ENCODE results near the gene LARP4B. TPM values are rescaled to one million over a fixed set of nuclear protein-coding genes. Genes with fewer than 3 reads are reported as not detected.

LARP4B gene
- total and polyA plus RNA-seq, 2 donors from 2014 or later = 12.9 to 96.6 TPM

DNA sequence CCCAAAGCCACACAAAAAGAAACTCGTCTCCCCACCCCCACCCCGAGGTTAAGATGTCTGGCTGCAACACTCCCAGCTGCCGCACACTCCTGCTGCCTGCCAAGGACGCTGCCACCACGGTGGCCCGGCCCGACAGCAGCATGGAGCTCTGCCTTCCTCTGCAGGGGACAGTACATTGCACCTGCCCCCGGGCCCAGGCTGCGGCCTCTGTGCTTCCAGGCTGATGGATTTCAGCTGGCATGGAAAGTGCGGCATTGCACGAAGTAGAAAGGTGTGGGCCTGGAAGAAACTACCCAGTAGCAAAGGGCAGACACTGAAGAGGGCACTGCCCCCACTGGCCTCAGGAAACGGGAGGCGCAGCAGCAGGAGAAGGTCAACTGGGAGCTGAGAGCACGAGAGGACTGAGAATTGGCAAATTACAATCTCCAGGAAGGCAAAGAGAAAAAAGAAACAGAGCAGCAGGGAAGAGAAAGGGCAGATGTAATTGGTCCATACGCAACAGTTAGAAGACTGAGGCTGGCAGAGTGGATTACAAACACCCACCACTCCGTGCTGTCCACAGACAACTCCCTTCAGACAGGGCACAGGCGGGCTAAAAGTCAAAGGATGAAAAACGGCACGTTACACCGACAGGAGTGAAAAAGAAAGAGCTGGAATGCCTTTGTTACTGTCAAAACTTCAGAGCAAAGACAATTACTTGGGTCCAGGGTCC is 124.9 kb downstream of the LARP4B start:
- DNase-seq (peak in 3 of 5 donors; percentile 37 to 46 (median 45)), FAIRE-seq (no peak)
- Histone ChIP-seq H3K4me1 (ENCODE audit: control insufficient read depth in 2 of 3, insufficient read depth in 2 of 3, low read depth in 1 of 3, low read length in 3 of 3) (peaks cover 0 to 2% (median 0%) of the 10 kb centered on the region in 3 donors), H3K27me3 (ENCODE audit: control insufficient read depth, insufficient read depth, low read length) (no peaks in the 10 kb centered on the region), H3K36me3 (ENCODE audit: control insufficient read depth in 2 of 3, insufficient read depth in 3 of 3, low read length in 3 of 3) (peaks cover 3 to 27% (median 17%) of the 10 kb centered on the region in 3 donors), H3K27ac (ENCODE audit: low read depth in 2 of 2, low read length in 2 of 2) (no peak overlapping the region), H3K4me3 (ENCODE audit: low read length in 3 of 3) (no peak overlapping the region), H3K9me3 (ENCODE audit: control insufficient read depth in 2 of 3, insufficient read depth in 1 of 3, low read length in 3 of 3) (no peaks in the 10 kb centered on the region), H3K9ac (ENCODE audit: low read length in 3 of 3) (no peak overlapping the region)
- intact Hi-C loops (cut with DNase I) = no loop called here
- TF ChIP-seq, protein P1, sequence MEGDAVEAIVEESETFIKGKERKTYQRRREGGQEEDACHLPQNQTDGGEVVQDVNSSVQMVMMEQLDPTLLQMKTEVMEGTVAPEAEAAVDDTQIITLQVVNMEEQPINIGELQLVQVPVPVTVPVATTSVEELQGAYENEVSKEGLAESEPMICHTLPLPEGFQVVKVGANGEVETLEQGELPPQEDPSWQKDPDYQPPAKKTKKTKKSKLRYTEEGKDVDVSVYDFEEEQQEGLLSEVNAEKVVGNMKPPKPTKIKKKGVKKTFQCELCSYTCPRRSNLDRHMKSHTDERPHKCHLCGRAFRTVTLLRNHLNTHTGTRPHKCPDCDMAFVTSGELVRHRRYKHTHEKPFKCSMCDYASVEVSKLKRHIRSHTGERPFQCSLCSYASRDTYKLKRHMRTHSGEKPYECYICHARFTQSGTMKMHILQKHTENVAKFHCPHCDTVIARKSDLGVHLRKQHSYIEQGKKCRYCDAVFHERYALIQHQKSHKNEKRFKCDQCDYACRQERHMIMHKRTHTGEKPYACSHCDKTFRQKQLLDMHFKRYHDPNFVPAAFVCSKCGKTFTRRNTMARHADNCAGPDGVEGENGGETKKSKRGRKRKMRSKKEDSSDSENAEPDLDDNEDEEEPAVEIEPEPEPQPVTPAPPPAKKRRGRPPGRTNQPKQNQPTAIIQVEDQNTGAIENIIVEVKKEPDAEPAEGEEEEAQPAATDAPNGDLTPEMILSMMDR (IDR thresholded peaks at IDR 0.05; ENCODE audit: borderline replicate concordance, extremely low read depth, insufficient read depth) = no peak

DNA sequence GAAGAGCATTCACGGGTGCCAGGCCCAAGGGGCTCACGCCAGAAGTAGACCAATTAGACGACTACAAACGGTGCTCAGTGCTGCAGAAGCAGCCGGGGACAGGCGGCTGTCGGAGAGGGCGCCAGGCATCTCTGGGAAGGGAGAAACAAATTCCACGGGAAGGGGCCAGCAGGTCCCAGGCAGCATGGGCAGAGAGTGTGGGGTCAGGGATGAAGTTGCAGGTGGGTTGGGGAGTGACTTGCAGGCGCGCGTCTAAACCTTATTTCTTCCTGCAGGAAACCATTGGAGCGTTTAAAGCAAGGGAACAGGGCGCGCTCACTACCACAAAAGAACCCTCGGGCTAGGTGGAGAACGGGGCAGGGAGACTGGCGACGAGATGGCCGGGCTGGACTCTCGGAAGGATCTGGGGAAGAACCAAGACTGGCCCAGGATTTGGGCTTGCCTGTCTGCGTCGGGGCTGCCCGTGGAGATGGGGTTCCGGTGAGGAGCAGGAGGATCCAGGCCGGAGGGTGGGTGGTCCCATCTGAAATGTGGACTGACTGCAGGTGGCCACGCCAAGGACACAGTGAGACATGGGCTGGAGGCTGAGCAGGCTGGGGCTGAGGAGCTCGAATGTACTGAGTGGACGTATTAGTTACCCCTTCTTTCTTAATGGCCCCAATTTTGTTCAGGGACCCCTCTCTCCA is 125.7 kb downstream of the LARP4B start:
- intact Hi-C loops (cut with DNase I) = no loop called here
- Histone ChIP-seq H3K36me3 (ENCODE audit: control insufficient read depth in 2 of 3, insufficient read depth in 3 of 3, low read length in 3 of 3) (peaks cover 3 to 27% (median 15%) of the 10 kb centered on the region in 3 donors), H3K27me3 (ENCODE audit: control insufficient read depth, insufficient read depth, low read length) (no peaks in the 10 kb centered on the region), H3K9me3 (ENCODE audit: control insufficient read depth in 2 of 3, insufficient read depth in 1 of 3, low read length in 3 of 3) (no peaks in the 10 kb centered on the region), H3K9ac (ENCODE audit: low read length in 3 of 3) (no peak overlapping the region), H3K4me3 (ENCODE audit: low read length in 3 of 3) (no peak overlapping the region), H3K27ac (ENCODE audit: low read depth in 2 of 2, low read length in 2 of 2) (no peak overlapping the region), H3K4me1 (ENCODE audit: control insufficient read depth in 2 of 3, insufficient read depth in 2 of 3, low read depth in 1 of 3, low read length in 3 of 3) (peaks cover 0 to 2% (median 0%) of the 10 kb centered on the region in 3 donors)
- TF ChIP-seq, protein P1 (IDR thresholded peaks at IDR 0.05; ENCODE audit: borderline replicate concordance, extremely low read depth, insufficient read depth) = no peak
- FAIRE-seq (no peak), DNase-seq (peak in 3 of 5 donors; percentile 24 to 39 (median 33))

DNA sequence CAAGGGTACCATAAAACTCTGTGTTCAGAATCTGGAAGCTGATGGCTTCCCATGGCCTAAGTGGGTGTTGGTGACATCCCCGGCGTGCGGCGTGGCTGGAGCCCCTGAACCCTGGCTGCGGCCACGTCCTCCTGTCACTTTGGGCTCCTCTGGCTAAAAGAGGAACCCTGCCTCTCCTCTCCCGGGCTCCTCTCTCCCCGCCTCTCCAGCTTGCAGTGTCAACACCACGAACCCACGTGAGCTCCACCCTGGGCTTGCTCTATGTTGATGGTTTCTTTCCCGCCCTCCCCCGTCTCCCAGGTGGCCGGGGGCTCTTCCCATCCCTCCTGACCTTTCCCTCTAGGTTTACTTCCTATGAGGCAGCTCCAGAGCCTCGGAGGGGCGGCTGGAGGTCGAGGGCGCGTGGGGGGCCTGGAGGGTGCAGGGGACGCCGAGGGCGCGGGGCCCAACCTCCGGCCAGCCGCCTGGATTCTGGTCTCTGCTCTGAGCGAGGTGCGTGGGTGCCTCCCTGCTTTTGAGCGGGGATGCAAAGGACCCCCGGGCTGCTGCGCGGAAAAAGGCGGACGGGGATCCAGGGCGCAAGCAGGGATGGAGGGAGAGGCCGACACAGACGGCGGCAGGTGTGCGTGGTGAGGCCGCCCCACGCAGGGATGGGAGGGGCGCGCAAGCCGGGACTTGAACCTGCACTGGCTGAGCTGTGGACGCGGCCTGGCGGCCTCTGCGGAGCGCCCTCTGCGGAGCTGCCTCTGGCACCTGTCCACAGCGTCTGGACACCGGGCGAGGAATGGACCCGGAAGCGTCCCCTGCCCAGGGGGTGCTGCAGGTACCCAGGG is 126.5 kb downstream of the LARP4B start:
- Histone ChIP-seq H3K4me1 (ENCODE audit: control insufficient read depth in 2 of 3, insufficient read depth in 2 of 3, low read depth in 1 of 3, low read length in 3 of 3) (peaks cover 0 to 2% (median 0%) of the 10 kb centered on the region in 3 donors), H3K27ac (ENCODE audit: low read depth in 2 of 2, low read length in 2 of 2) (no peak overlapping the region), H3K27me3 (ENCODE audit: control insufficient read depth, insufficient read depth, low read length) (no peaks in the 10 kb centered on the region), H3K9me3 (ENCODE audit: control insufficient read depth in 2 of 3, insufficient read depth in 1 of 3, low read length in 3 of 3) (no peaks in the 10 kb centered on the region), H3K4me3 (ENCODE audit: low read length in 3 of 3) (no peak overlapping the region), H3K9ac (ENCODE audit: low read length in 3 of 3) (no peak overlapping the region), H3K36me3 (ENCODE audit: control insufficient read depth in 2 of 3, insufficient read depth in 3 of 3, low read length in 3 of 3) (peaks cover 3 to 21% (median 15%) of the 10 kb centered on the region in 3 donors)
- DNase-seq (peak in 2 of 5 donors; percentile 13 to 80), FAIRE-seq (no peak)
- intact Hi-C loops (cut with DNase I) = no loop called here
- TF ChIP-seq, protein P1 (IDR thresholded peaks at IDR 0.05; ENCODE audit: borderline replicate concordance, extremely low read depth, insufficient read depth) = no peak

Measured in kidney (tissue), 14 donors.